Measurements from ENCODE around the gene HBS1L. TPM values are rescaled to one million over a fixed set of nuclear protein-coding genes. Genes with fewer than 3 reads are reported as not detected.

Gene HBS1L
- total and polyA plus RNA-seq, 9 of the 15 experiments (the other 6 are each of a cell fraction or from before 2014, with no cell fraction given) = 101 to 199 (median 145) TPM

- TF ChIP-seq ASH1L (IDR thresholded peaks at IDR 0.05; ENCODE audit: borderline replicate concordance, low read depth, partially characterized antibody) = no peak
- TF ChIP-seq ZNF639 (CRISPR knock-in tag; conservative IDR thresholded peaks at IDR 0.05 in 1 of 2, IDR thresholded peaks at IDR 0.05 in 1 of 2) = no peak
- no peak for TF ChIP-seq LCOR (CRISPR knock-in tag; IDR thresholded peaks at IDR 0.05)
- TF ChIP-seq ZNF584 (CRISPR knock-in tag; IDR thresholded peaks at IDR 0.05; ENCODE audit: low read depth) = no peak
- no peak for TF ChIP-seq PRPF4 (IDR thresholded peaks at IDR 0.05; ENCODE audit: insufficient read depth, low read depth, low read length, poor library complexity, severe bottlenecking)
- no peak for TF ChIP-seq COPS2 (conservative IDR thresholded peaks at IDR 0.05)
- TF ChIP-seq NUFIP1 (IDR thresholded peaks at IDR 0.05; ENCODE audit: partially characterized antibody) = no peak
- TF ChIP-seq ZNF124 (CRISPR knock-in tag; IDR thresholded peaks at IDR 0.05) = no peak
- no peak for TF ChIP-seq ZNF408 (CRISPR knock-in tag; IDR thresholded peaks at IDR 0.05; ENCODE audit: low read depth)
Observed at GRCh38 chr6:135066397-135066796, 11.8 kb upstream of the HBS1L start (continued).

GRCh38 chr6:135064586-135064985 lies 10.0 kb upstream of the HBS1L start:
- no peak overlapping the region for H3K4me2 ChIP-seq (ENCODE audit: insufficient read depth, low read length)
- no TSS peak for BruUV-seq (replicated peaks)
- no peak overlapping the region for H3K27ac ChIP-seq (ENCODE audit: extremely low read depth, low read depth, low read length)
- no peak for FAIRE-seq
- POLR2A ChIA-PET = interaction anchor here (0.7 kb wide), 1 partner anchor 19 kb away, joined by 3 read pairs; no protein-coding TSS in a partner anchor
- no peaks in the 10 kb centered on the region for H3K79me2 ChIP-seq (ENCODE audit: control insufficient read depth, insufficient read depth, low read length)
- no peak for DNase-seq (ENCODE audit: extremely low read depth in 1 of 4, low spot score in 3 of 4)
- H2AFZ ChIP-seq (ENCODE audit: low read depth, low read length) = peak overlapping the region; percentile 25; the same call in 1 of the 2 replicates
- peaks cover 3% of the 10 kb centered on the region; the same call in 1 of the 2 replicates for H3K9me3 ChIP-seq (replicated peaks; ENCODE audit: control insufficient read depth, insufficient read depth, low read depth, low read length)
- intact Hi-C loops (cut with micrococcal nuclease) (loop anchor here (5.0 kb wide), 3 partner anchors 78 to 373 kb away; no protein-coding TSS in a partner anchor), in situ Hi-C loops (cut with MboI) (no loop called here)
- no peak for ATAC-seq
- CTCF ChIA-PET (ENCODE audit: low intra/inter-chr PET ratio) = no interaction called here
- H3K9ac ChIP-seq (ENCODE audit: insufficient read depth in 1 of 2, low read depth in 2 of 2, low read length in 2 of 2) = no peak overlapping the region; a peak in 1 of 4 replicates
- H3K36me3 ChIP-seq (ENCODE audit: control insufficient read depth, insufficient read depth, low read length) = 0 out of 3 replicates have a peak, but pooled peaks cover 3% of the 10 kb centered on the region
- H4K20me1 ChIP-seq (replicated peaks; ENCODE audit: control insufficient read depth, insufficient read depth, low read length) = no peaks in the 10 kb centered on the region
- peaks cover 0 to 3% of the 10 kb centered on the region in 2 experiments; a peak in 1 of 5 replicates for H3K4me1 ChIP-seq (replicated peaks in 1 of 2; ENCODE audit: control insufficient read depth in 2 of 2, insufficient read depth in 2 of 2, low read length in 2 of 2)
- no peaks in the 10 kb centered on the region for H3K9me1 ChIP-seq (ENCODE audit: control insufficient read depth, insufficient read depth, low read length)
- 27% methylated on average over 1 of the region's 1 CpG for WGBS (ENCODE audit: insufficient coverage, low coverage, missing lambda C conversion rate)
- TF ChIP-seq SREBF2 (CRISPR knock-in tag; IDR thresholded peaks at IDR 0.05) (no peak), ZNF609 (CRISPR knock-in tag; IDR thresholded peaks at IDR 0.05; ENCODE audit: borderline replicate concordance) (no peak)
- no peaks in the 10 kb centered on the region for H3K27me3 ChIP-seq (ENCODE audit: control insufficient read depth in 2 of 2, insufficient read depth in 2 of 2, low read length in 2 of 2)
- no peak overlapping the region for H3K4me3 ChIP-seq
